Fibroblast of lung (primary cell): ENCODE results near the gene CCDC82.

Experiments
- CTCF ChIP-seq, 2 donors: IDR thresholded peaks in 1 of 2; conservative IDR thresholded peaks in 1 of 2; 1 replicate in 1 of 2; 2 replicates in 1 of 2; pipeline ENCODE4 v1.5.1; 2011 to 2012; ENCODE audit warnings: low read length in 2 of 2, control low read depth in 1 of 2, inconsistent platforms in 1 of 2, low read depth in 1 of 2, mild to moderate bottlenecking in 1 of 2
- EZH2 ChIP-seq: IDR thresholded peaks from 2 replicates; pipeline ENCODE4 v1.5.1; 2012; ENCODE audit warnings: low read length, control low read depth, mild to moderate bottlenecking; ENCODE audit errors: missing control alignments

- TF ChIP-seq CTCF (conservative IDR thresholded peaks at IDR 0.05 in 1 of 2, IDR thresholded peaks at IDR 0.05 in 1 of 2; ENCODE audit: low read depth in 1 of 2, low read length in 2 of 2) (no peak), EZH2 (no peak)
Observed at GRCh38 chr11:96330511-96330859, 59.2 kb downstream of the CCDC82 start.
